Lung (tissue), 12 donors: ENCODE results near the gene SS18L1. TPM values are rescaled to one million over a fixed set of nuclear protein-coding genes. Genes with fewer than 3 reads are reported as not detected.

Experiments
- ATAC-seq: fragments of 200-7000 bp; cut with Tn5 transposase; one replicate; pipeline ENCODE4 v1.9.1; 2020; ENCODE audit warnings: moderate number of reproducible peaks; ENCODE audit not compliant: insufficient read depth, low FRiP score
- DNase-seq, 3 donors: peaks; one replicate each; pipeline ENCODE4 v3.0.0-alpha.2; 2013 to 2017
- H3K27ac ChIP-seq, 2 donors: one replicate each; pipeline ENCODE4 v1.5.1; 2013; ENCODE audit warnings: mild to moderate bottlenecking in 2 of 2, moderate library complexity in 2 of 2, control low read depth in 1 of 2, inconsistent platforms in 1 of 2, low read depth in 1 of 2, low read length in 1 of 2
- H3K27me3 ChIP-seq, 3 donors: one replicate each; pipeline ENCODE4 v1.5.1; 2013; ENCODE audit warnings: low read length in 2 of 3; ENCODE audit not compliant: control insufficient read depth in 3 of 3, insufficient read depth in 3 of 3
- H3K36me3 ChIP-seq, 4 donors: one replicate each; pipeline ENCODE4 v1.5.1; 2013; ENCODE audit warnings: low read length in 4 of 4, mild to moderate bottlenecking in 1 of 4, moderate library complexity in 1 of 4; ENCODE audit not compliant: control insufficient read depth in 4 of 4, insufficient read depth in 4 of 4
- H3K4me1 ChIP-seq, 5 donors: one replicate each; pipeline ENCODE4 v1.5.1; 2013; ENCODE audit warnings: low read length in 5 of 5, mild to moderate bottlenecking in 2 of 5, moderate library complexity in 1 of 5; ENCODE audit not compliant: control insufficient read depth in 5 of 5, insufficient read depth in 5 of 5
- H3K4me3 ChIP-seq: one replicate; pipeline ENCODE4 v1.5.1; 2013; ENCODE audit warnings: mild to moderate bottlenecking, control low read depth, moderate library complexity
- H3K9ac ChIP-seq, 2 donors: one replicate each; pipeline ENCODE4 v1.5.1; 2013; ENCODE audit warnings: low read length in 2 of 2, control low read depth in 1 of 2; ENCODE audit not compliant: insufficient read depth in 1 of 2
- H3K9me3 ChIP-seq, 4 donors: one replicate each; pipeline ENCODE4 v1.5.1; 2013; ENCODE audit warnings: low read length in 3 of 4, mild to moderate bottlenecking in 1 of 4, moderate library complexity in 1 of 4; ENCODE audit not compliant: control insufficient read depth in 4 of 4, insufficient read depth in 3 of 4
- CTCF ChIP-seq: IDR thresholded peaks from 2 replicates; pipeline ENCODE4 v1.5.1; 2012; ENCODE audit warnings: mild to moderate bottlenecking; ENCODE audit errors: control extremely low read depth, extremely low read depth
- WGBS, 2 donors: extraction: QIAGEN DNeasy Blood & Tissue Kit; methylation state at CpG; one replicate each; pipeline ENCODE4 v1.1.7; 2013; 5-methylcytosine and 5-hydroxymethylcytosine counted together
- polyA plus RNA-seq, 2 donors: library from polyadenylated mRNA; stranded (reverse); fragments of 200-250 nt; gene quantifications; one replicate each; pipeline ENCODE4 v1.2.1, GENCODE V29; 2013
- total RNA-seq, 2 donors: library from RNA; depleted of rRNA in 1 of 2; stranded (reverse); fragments of >200 nt in 1 of 2; gene quantifications; one replicate each; pipeline ENCODE4 v1.2.1, GENCODE V29; 2014 to 2021
- donor health status: control.
- donor health status: control.
- donor health status: Bipolar disorder and iron deficiency.
- donor health status: healthy.
- donor health status: DM: yes; HTN: yes; CAD: no.

SS18L1 gene
- total and polyA plus RNA-seq, 4 donors = 7.2 to 24.1 (median 14.9) TPM

GRCh38 chr20:62174021-62174804, 30.6 kb downstream of the SS18L1 start:
- ATAC-seq = no peak
- no peaks in the 10 kb centered on the region for H3K4me1 ChIP-seq
- TF ChIP-seq CTCF = no peak
- H3K36me3 ChIP-seq = peaks cover 4 to 42% (median 8%) of the 10 kb centered on the region in 4 donors
- H3K9me3 ChIP-seq = no peaks in the 10 kb centered on the region
- H3K9ac ChIP-seq = no peak overlapping the region
- H3K4me3 ChIP-seq = no peak overlapping the region
- H3K27ac ChIP-seq = no peak overlapping the region
- DNase-seq = no peak
- WGBS, 2 donors = 96 to 97% methylated on average over 28 of the region's 28 CpGs
- no peaks in the 10 kb centered on the region for H3K27me3 ChIP-seq

DNA sequence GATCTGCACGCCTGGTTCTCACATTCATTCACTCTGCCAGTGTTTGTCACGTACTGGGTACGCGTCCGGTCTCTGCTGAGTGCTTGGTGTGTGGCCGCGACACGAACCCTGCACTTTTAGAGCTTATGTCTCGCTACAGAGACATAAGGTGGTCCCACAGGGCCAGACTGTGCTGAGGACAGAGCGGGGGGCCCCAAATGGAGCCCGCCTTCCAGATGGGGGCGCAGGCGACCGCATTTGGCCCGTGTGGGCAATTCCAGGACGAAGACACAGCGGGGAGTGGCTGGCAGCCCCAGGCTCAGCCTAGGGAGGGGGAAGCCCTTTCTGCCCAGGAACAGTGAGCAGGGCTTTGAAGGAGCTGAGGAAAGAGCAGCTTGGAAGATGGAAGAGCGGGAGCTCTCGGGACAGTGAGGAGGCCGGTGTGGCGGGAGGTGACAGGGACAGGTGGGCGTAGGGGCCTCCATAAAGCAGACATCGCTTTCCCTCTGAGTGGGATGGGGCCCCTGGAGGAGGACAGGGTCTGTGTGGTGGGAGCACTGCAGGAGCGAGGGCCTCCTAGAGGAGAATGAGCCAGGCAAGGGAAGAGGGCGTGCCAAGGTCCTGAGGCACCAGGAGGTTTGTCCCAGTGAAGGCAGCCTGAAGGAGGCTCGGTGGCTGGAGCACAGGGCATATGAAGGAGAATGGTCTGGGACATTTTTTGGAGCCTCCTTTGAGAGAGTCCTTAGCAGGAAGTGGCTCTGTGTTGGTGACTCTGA, 31.5 kb downstream of the SS18L1 start:
- no peaks in the 10 kb centered on the region for H3K4me1 ChIP-seq
- H3K9ac ChIP-seq = no peak overlapping the region
- no peak for TF ChIP-seq CTCF
- 97 to 98% methylated on average over 26 of the region's 26 CpGs for WGBS, 2 donors
- DNase-seq (no peak), ATAC-seq (no peak)
- no peak overlapping the region for H3K4me3 ChIP-seq
- H3K27me3 ChIP-seq = no peaks in the 10 kb centered on the region
- H3K27ac ChIP-seq = no peak overlapping the region
- H3K9me3 ChIP-seq = no peaks in the 10 kb centered on the region
- H3K36me3 ChIP-seq = peaks cover 4 to 38% (median 9%) of the 10 kb centered on the region in 4 donors

- DNase-seq = no peak
- Histone ChIP-seq H3K9ac (no peak overlapping the region), H3K9me3 (no peaks in the 10 kb centered on the region), H3K27ac (no peak overlapping the region), H3K4me1 (no peaks in the 10 kb centered on the region), H3K4me3 (no peak overlapping the region), H3K27me3 (no peaks in the 10 kb centered on the region), H3K36me3 (peaks cover 4 to 38% (median 9%) of the 10 kb centered on the region in 4 donors)
- no peak for TF ChIP-seq CTCF
- no peak for ATAC-seq
- WGBS, 2 donors = 95 to 97% methylated on average over 10 of the region's 10 CpGs
Observed at GRCh38 chr20:62175711-62176110, 32.1 kb downstream of the SS18L1 start.
